ENCODE measurements around the gene CCNE1. TPM values are rescaled to one million over a fixed set of nuclear protein-coding genes. Genes with fewer than 3 reads are reported as not detected.

CCNE1 gene
- total and polyA plus RNA-seq, 2 donors from 2014 or later: 1.3 to 1.4 TPM

DNA sequence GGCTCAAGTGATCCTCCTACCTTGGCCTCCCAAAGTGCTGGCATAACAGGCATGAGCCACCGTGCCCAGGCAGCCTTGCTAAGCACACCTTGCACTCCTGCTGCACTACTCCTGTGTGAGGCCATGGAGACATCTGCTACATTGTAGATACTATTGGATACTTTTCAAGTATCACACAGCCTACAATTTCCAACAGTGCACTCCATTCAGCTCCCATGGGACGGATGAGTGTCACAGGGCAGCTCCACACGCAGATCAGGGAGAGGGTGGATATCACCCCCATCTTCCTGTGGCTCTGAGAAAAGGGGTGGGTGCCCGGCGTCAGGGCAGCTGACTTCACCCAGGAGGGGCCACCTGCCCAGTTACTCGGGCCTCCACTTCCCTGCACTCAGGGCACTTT lies 39.1 kb upstream of the CCNE1 start:
- H3K4me1 ChIP-seq (ENCODE audit: control insufficient read depth in 2 of 3, insufficient read depth in 2 of 3, low read depth in 1 of 3, low read length in 3 of 3): peaks cover 0 to 2% (median 0%) of the 10 kb centered on the region in 3 donors
- H3K9me3 ChIP-seq (ENCODE audit: control insufficient read depth in 2 of 3, insufficient read depth in 1 of 3, low read length in 3 of 3): no peaks in the 10 kb centered on the region
- H3K27me3 ChIP-seq (ENCODE audit: control insufficient read depth, insufficient read depth, low read length): no peaks in the 10 kb centered on the region
- H3K36me3 ChIP-seq (ENCODE audit: control insufficient read depth in 2 of 3, insufficient read depth in 3 of 3, low read length in 3 of 3): no peaks in the 10 kb centered on the region
- H3K4me3 ChIP-seq (ENCODE audit: low read length in 3 of 3): no peak overlapping the region
- intact Hi-C loops (cut with DNase I): no loop called here
- no peak overlapping the region for H3K27ac ChIP-seq (ENCODE audit: low read depth in 2 of 2, low read length in 2 of 2)
- DNase-seq: no peak
- H3K9ac ChIP-seq (ENCODE audit: low read length in 3 of 3): no peak overlapping the region
- TF ChIP-seq, protein P1, sequence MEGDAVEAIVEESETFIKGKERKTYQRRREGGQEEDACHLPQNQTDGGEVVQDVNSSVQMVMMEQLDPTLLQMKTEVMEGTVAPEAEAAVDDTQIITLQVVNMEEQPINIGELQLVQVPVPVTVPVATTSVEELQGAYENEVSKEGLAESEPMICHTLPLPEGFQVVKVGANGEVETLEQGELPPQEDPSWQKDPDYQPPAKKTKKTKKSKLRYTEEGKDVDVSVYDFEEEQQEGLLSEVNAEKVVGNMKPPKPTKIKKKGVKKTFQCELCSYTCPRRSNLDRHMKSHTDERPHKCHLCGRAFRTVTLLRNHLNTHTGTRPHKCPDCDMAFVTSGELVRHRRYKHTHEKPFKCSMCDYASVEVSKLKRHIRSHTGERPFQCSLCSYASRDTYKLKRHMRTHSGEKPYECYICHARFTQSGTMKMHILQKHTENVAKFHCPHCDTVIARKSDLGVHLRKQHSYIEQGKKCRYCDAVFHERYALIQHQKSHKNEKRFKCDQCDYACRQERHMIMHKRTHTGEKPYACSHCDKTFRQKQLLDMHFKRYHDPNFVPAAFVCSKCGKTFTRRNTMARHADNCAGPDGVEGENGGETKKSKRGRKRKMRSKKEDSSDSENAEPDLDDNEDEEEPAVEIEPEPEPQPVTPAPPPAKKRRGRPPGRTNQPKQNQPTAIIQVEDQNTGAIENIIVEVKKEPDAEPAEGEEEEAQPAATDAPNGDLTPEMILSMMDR (IDR thresholded peaks at IDR 0.05; ENCODE audit: borderline replicate concordance, extremely low read depth, insufficient read depth): no peak
- no peak for FAIRE-seq

DNA sequence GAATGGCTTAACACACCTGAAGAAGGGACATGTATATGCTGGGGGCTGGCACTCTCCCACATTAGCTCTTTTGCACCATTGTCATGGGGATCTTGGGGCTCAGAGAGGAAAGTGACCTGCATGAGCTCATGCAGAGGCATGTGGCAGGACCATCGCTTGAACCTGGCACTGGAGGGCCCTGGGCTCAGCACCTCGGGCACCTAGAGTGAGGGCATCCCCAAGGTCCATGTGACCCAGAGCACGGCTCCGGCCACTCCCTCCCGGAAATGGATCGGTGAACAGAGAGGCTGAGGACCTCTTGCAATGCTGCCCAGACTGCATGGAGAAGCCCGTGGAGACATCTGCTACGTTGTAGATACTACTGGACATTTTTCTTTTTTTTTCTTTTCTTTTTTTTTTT lies 38.6 kb upstream of the CCNE1 start:
- no peak overlapping the region for H3K4me3 ChIP-seq (ENCODE audit: low read length in 3 of 3)
- no peak overlapping the region for H3K9ac ChIP-seq (ENCODE audit: low read length in 3 of 3)
- H3K36me3 ChIP-seq (ENCODE audit: control insufficient read depth in 2 of 3, insufficient read depth in 3 of 3, low read length in 3 of 3): no peaks in the 10 kb centered on the region
- no peaks in the 10 kb centered on the region for H3K9me3 ChIP-seq (ENCODE audit: control insufficient read depth in 2 of 3, insufficient read depth in 1 of 3, low read length in 3 of 3)
- intact Hi-C loops (cut with DNase I): no loop called here
- no peaks in the 10 kb centered on the region for H3K27me3 ChIP-seq (ENCODE audit: control insufficient read depth, insufficient read depth, low read length)
- TF ChIP-seq, protein P1 (IDR thresholded peaks at IDR 0.05; ENCODE audit: borderline replicate concordance, extremely low read depth, insufficient read depth): no peak
- DNase-seq: no peak
- no peak for FAIRE-seq
- no peak overlapping the region for H3K27ac ChIP-seq (ENCODE audit: low read depth in 2 of 2, low read length in 2 of 2)
- H3K4me1 ChIP-seq (ENCODE audit: control insufficient read depth in 2 of 3, insufficient read depth in 2 of 3, low read depth in 1 of 3, low read length in 3 of 3): peaks cover 0 to 2% (median 0%) of the 10 kb centered on the region in 3 donors

DNA sequence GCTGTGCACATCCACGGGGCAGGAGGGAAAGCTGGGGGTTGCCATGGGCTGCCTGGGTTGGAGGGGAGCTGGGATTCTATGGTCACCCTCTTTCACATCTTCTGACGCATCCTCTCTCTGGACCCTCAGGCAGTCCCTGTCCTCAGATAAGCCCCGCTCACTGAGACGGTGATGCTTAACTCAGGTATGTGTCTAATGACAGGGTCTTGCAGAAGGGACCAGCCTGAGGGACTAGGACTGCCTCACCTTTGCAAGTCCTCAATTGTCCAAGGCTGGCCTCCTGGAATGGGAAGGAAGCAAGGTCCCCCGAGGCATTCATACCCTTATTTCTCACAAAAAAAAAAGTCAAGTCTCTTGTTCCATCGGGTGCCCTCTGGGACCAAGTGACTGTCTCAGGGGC lies 37.7 kb upstream of the CCNE1 start:
- no peak overlapping the region for H3K4me3 ChIP-seq (ENCODE audit: low read length in 3 of 3)
- DNase-seq (no peak), FAIRE-seq (no peak)
- TF ChIP-seq, protein P1 (IDR thresholded peaks at IDR 0.05; ENCODE audit: borderline replicate concordance, extremely low read depth, insufficient read depth): no peak
- peaks cover 0 to 2% (median 0%) of the 10 kb centered on the region in 3 donors for H3K4me1 ChIP-seq (ENCODE audit: control insufficient read depth in 2 of 3, insufficient read depth in 2 of 3, low read depth in 1 of 3, low read length in 3 of 3)
- no peaks in the 10 kb centered on the region for H3K36me3 ChIP-seq (ENCODE audit: control insufficient read depth in 2 of 3, insufficient read depth in 3 of 3, low read length in 3 of 3)
- intact Hi-C loops (cut with DNase I): no loop called here
- H3K9ac ChIP-seq (ENCODE audit: low read length in 3 of 3): no peak overlapping the region
- no peaks in the 10 kb centered on the region for H3K27me3 ChIP-seq (ENCODE audit: control insufficient read depth, insufficient read depth, low read length)
- no peak overlapping the region for H3K27ac ChIP-seq (ENCODE audit: low read depth in 2 of 2, low read length in 2 of 2)
- H3K9me3 ChIP-seq (ENCODE audit: control insufficient read depth in 2 of 3, insufficient read depth in 1 of 3, low read length in 3 of 3): no peaks in the 10 kb centered on the region

DNA sequence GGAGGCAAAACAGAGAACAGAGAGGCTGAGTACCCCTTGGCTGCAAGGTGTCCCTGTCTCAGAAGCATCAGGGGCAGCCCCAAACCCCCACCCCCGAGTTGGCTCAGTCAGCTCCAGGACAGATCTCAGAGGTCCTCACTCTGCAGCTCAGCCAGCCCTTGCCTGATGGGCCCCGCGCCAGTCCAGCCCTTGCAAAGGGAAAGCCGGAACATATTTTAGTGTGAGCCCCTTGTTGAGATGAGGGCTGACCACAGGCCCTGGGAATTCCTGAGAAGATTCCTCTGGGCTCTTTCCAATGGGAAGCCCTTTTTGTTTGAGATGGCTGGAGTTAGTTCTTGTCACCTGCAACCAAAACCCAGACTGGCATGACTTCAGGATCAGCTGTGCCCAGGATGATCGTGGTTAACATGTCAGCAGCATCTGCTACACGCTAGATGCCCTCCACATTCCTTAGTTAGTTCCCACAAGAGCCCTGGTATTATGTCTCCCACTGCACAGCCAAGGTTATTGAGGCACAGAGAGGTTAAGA lies 33.9 kb upstream of the CCNE1 start:
- TF ChIP-seq, protein P1 (IDR thresholded peaks at IDR 0.05; ENCODE audit: borderline replicate concordance, extremely low read depth, insufficient read depth): no peak
- Histone ChIP-seq H3K27me3 (ENCODE audit: control insufficient read depth, insufficient read depth, low read length) (no peaks in the 10 kb centered on the region), H3K4me1 (ENCODE audit: control insufficient read depth in 2 of 3, insufficient read depth in 2 of 3, low read depth in 1 of 3, low read length in 3 of 3) (peaks cover 0 to 2% (median 0%) of the 10 kb centered on the region in 3 donors), H3K9me3 (ENCODE audit: control insufficient read depth in 2 of 3, insufficient read depth in 1 of 3, low read length in 3 of 3) (no peaks in the 10 kb centered on the region), H3K9ac (ENCODE audit: low read length in 3 of 3) (no peak overlapping the region), H3K36me3 (ENCODE audit: control insufficient read depth in 2 of 3, insufficient read depth in 3 of 3, low read length in 3 of 3) (no peaks in the 10 kb centered on the region), H3K4me3 (ENCODE audit: low read length in 3 of 3) (no peak overlapping the region), H3K27ac (ENCODE audit: low read depth in 2 of 2, low read length in 2 of 2) (no peak overlapping the region)
- DNase-seq: no peak
- FAIRE-seq: no peak
- intact Hi-C loops (cut with DNase I): no loop called here
